AG04449 (cell line): Measurements from ENCODE around the gene ZNF541.
"Not testable (repeated sequence)": the region's sequence is repeated elsewhere in the genome, so short reads cannot be mapped to it uniquely, and the experiment has no call there.

Experiments
- CTCF ChIA-PET: fragments of 350-600 bp; formaldehyde crosslinking; extraction: SDS; loops from one replicate; lab custom pipeline; 2021; ENCODE audit warnings: antibody characterized with exemption; lab: Yijun Ruan, JAX
- POLR2A ChIA-PET: fragments of 400-600, 350-600 bp; formaldehyde crosslinking; extraction: SDS; loops from one replicate; lab custom pipeline; 2020; ENCODE audit warnings: antibody characterized with exemption, inconsistent platforms; lab: Yijun Ruan, JAX
- DNase-seq: peaks from one replicate; pipeline ENCODE4 v3.0.0-alpha.2; 2010; ENCODE audit warnings: low read depth, low spot score
- H3K4me3 ChIP-seq: 2 replicates; pipeline ENCODE4 v1.5.1; 2011; ENCODE audit warnings: low read depth, mild to moderate bottlenecking, control low read depth, low read length
- TF ChIP-seq, protein P1 (sequence below): IDR thresholded peaks from one replicate; pipeline ENCODE4 v1.5.1; 2011; ENCODE audit warnings: mild to moderate bottlenecking, moderate library complexity, low read length, control low read depth, inconsistent platforms; ENCODE audit not compliant: insufficient read depth; ENCODE audit errors: missing control alignments

ZNF541 gene

DNA sequence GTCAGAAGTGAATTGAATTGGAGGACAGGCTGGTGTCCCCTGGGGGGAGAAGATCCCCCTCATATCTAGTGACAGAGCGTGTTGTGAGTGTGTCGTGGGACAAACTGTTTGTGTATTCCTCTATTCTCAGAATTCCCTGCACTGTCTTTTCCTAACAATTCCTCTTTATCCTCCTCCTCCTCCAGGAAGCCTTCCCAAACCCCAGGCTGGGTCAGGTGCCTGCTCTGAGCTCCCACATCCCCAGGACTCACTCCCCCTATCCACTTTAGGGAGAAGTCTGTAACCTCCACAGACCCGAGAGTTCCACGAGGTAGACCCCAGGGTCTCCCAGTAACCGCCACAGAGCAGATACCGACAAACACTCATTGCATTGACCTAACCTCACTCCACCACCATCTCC, 20.9 kb upstream of the ZNF541 start:
- TF ChIP-seq, protein P1, sequence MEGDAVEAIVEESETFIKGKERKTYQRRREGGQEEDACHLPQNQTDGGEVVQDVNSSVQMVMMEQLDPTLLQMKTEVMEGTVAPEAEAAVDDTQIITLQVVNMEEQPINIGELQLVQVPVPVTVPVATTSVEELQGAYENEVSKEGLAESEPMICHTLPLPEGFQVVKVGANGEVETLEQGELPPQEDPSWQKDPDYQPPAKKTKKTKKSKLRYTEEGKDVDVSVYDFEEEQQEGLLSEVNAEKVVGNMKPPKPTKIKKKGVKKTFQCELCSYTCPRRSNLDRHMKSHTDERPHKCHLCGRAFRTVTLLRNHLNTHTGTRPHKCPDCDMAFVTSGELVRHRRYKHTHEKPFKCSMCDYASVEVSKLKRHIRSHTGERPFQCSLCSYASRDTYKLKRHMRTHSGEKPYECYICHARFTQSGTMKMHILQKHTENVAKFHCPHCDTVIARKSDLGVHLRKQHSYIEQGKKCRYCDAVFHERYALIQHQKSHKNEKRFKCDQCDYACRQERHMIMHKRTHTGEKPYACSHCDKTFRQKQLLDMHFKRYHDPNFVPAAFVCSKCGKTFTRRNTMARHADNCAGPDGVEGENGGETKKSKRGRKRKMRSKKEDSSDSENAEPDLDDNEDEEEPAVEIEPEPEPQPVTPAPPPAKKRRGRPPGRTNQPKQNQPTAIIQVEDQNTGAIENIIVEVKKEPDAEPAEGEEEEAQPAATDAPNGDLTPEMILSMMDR, result no peak
- no peak overlapping the region for H3K4me3 ChIP-seq
- ChIA-PET CTCF (no interaction called here), POLR2A (interaction anchor here (0.6 kb wide), 1 partner anchor 32 kb away, joined by 9 read pairs; no protein-coding TSS in a partner anchor)
- no peak for DNase-seq

DNA sequence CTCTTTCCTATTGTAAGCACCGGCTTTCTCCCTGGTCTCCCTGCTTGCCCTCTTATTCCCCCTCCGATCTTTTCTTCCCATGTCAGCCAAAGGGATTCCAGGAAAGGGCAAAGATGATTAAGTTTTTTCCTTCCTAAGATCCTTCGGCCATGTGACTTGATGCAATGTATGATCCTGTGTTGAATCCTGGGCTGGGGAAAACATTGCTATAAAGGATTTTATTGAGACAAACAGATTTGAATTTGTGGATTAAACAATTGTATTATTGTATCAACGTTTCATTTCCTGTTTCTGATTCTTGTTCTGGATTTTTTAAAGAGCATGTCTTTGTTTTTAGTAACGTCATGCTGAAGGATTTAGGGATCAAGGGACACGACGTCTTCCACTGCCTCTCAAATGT, 16.9 kb upstream of the ZNF541 start:
- TF ChIP-seq, protein P1, result no peak
- no peak overlapping the region for H3K4me3 ChIP-seq
- DNase-seq, result no peak
- CTCF ChIA-PET, result no interaction called here
- POLR2A ChIA-PET, result no interaction called here

- TF ChIP-seq, protein P1, result no peak
- POLR2A ChIA-PET, result no interaction called here
- CTCF ChIA-PET, result no interaction called here
- no peak overlapping the region for H3K4me3 ChIP-seq
- no peak for DNase-seq
These were observed 14.3 kb upstream of the ZNF541 start for GRCh38 chr19:47587295-47587694.

DNA sequence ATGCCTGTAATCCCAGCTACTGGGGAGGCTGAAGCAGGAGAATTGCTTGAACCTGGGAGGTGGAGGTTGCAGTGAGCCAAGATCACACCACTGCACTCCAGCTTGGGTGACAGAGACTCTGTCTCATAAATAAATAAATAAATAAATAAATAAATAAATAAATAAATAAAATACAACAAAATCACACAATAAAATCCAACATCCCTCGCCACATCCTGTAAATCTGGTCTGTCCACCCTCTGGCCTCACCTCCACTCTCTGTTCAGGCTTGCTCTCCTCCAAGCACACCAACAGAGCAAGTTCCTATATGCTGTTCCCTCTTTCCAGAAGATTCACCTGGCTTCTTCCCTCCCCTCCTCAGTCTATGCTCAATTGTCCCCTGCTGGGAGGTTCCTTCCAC, 10.2 kb upstream of the ZNF541 start:
- DNase-seq, CTCF ChIA-PET, H3K4me3 ChIP-seq, POLR2A ChIA-PET: not testable (repeated sequence)

- POLR2A ChIA-PET, result no interaction called here
- no peak overlapping the region for H3K4me3 ChIP-seq
- CTCF ChIA-PET, result no interaction called here
- no peak for DNase-seq
- TF ChIP-seq, protein P1, result no peak
These were observed 9.5 kb upstream of the ZNF541 start for GRCh38 chr19:47582320-47582909.

DNA sequence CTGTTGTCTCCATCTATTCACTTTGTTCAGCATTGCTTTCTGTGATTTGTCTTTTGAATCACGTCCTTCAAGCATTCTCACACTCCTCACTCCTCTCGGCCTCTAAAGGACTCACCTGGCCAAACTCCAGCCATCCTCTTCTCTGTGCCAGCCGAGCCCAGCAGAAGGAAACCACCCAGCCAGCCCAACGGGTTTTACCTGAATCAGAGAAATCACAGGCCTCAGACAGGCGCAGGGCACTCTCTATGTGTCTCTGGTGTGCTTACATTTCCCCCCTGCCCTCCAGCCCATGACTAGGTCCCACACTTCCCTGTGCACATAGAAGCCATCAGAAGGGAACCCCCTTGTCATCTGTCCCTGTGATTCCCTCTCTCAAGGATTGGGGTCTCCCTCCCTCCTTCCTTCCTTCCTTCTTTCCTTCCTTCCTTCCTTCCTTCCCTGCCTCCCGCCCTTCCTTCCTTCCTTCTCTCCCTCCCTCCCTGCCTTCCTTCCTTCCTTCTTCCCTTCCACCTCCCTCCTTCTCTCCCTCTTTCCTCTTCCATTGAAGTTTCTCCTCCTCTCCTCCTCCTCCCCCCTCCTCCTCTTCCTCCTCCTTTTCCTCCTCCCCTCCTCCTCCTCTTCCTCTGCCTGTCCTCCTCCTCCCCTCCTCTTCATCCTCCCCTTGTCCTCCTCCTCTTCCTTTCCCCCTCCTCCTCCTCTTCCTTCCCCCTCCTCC, 8.8 kb upstream of the ZNF541 start:
- ChIA-PET CTCF (no interaction called here), POLR2A (no interaction called here)
- no peak overlapping the region for H3K4me3 ChIP-seq
- no peak for DNase-seq
- TF ChIP-seq, protein P1, result no peak
